HG03432 (cell line): ENCODE results near the gene POLRMT.
"Not testable (repeated sequence)": the region's sequence is repeated elsewhere in the genome, so short reads cannot be mapped to it uniquely, and the experiment has no call there.

Source experiments
- ATAC-seq: cut with Tn5 transposase; IDR thresholded peaks from one replicate; pipeline ENCODE4 v1.9.1; 2021; ENCODE audit warnings: mild to moderate bottlenecking, moderate library complexity; ENCODE audit not compliant: unreplicated experiment

Gene POLRMT

GRCh38 chr19:629515-629914 lies 3.8 kb downstream of the POLRMT start:
- not testable (repeated sequence) for ATAC-seq

DNA sequence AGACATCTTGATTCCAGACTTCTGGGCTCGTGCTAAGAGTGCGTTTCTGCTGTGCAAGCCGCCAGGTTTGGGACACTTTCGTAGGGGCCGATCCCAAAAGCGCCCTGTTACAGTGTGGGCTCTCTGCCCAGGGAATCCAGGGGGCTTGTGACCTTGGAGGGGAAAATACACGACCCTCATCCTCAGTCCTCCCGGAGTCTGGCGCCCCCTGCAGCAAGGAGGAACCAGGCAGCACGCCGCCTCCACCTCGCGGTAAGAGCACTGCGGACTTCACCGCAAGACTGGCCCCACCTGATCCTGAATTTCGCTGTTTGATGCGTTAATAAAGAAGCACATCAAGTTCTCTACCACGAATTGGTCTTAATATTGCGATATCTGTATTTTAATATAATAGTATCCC lies 5.2 kb downstream of the POLRMT start:
- ATAC-seq = no peak

DNA sequence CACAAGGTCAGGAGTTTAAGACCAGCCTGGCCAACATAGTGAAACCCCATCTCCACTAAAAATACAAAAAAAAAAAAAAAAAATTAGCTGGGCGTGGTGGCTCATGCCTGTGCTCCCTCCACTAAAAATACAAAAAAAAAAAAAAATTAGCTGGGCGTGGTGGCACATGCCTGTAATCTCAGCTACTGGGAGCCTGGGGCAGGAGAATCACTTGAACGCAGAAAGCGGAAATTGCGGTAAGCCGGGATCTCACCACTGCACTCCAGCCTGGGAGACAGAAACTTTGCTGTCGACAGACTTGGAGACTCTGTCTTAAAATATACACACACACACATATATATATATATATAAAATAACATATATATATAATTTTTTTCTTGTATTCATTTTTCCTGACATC lies 6.8 kb downstream of the POLRMT start:
- ATAC-seq = not testable (repeated sequence)

DNA sequence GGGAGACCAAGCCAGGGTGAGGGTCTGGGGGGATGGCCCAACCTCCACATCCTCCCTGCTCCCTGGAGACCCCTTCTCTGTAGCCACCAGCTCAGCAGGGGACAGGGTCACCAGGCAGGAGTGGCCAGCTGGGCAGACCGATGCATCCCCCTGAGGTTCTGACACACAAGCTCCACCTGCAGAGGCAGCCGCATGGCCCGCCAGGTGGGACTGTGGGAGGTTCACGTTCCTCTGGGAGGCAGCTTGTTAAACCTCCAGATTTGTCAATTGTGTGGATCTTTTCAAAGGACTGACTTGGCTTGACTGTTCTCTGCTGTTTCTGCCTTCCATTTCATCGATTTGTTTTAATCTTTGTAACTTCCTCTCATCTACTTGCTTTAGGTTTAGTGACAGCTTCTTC lies 8.1 kb downstream of the POLRMT start:
- no peak for ATAC-seq

GRCh38 chr19:624433-625109 lies 8.8 kb downstream of the POLRMT start:
- no peak for ATAC-seq

- ATAC-seq = no peak
These were observed 9.4 kb downstream of the POLRMT start for GRCh38 chr19:623974-624373.

- ATAC-seq = no peak
These were observed 10.0 kb downstream of the POLRMT start for GRCh38 chr19:623175-623916.

- no peak for ATAC-seq
These were observed 10.7 kb downstream of the POLRMT start for GRCh38 chr19:622666-623065.

GRCh38 chr19:621819-622218 lies 11.5 kb downstream of the POLRMT start:
- ATAC-seq = no peak

DNA sequence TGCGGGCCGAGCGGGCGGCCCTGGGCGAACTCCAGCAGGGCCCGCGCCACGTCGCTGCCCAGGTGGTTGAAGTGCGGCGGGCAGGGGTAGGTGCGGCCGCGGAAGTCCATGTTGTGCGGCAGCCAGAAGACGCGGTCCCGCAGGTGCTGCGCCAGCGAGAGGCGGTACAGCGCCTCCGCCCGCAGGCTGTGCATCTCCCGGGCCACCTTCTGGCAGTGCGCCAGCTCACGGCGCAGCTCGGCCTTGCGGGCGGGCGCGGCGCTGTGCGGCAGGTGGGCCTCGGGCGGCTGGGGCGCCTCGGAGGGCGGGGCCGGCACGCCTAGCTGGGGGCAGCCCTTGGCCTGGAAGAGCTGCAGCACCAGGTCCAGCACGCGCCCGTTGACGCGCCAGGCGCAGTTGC lies 12.1 kb downstream of the POLRMT start:
- ATAC-seq = not testable (repeated sequence)

DNA sequence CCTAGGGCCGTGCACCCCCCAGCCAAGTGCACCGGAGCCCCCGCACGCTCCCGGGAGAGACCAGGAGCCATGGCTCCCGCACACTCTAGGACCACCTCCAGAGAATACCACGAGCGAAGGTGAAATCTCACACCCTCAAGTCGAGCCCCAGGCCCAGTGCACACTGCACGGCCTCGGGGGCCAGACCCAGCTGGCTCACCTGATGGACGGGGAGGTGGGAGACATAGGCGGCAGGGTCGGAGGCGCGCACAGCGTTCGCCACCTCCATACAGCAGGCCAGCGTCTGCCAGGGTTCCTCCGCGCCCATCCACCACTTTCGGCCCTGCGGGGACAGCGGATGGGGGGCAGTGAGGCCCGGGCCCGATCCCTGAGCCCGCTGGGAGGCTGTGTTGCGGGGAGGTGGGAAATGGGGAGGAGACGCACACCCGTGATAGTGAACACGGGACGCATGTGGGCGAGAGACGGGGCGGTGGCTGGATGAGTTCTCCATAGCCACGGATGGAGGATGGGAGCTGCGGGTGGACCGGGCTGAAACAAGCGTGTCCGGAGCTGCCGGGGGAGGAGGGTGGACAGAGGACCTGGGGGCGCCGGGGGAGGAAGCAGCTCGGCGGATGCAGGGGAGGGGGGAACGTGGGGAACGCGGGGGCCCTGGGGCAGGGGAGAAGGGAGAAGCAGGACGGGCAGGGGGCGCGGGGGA lies 13.0 kb downstream of the POLRMT start:
- ATAC-seq = no peak

- no peak for ATAC-seq
These were observed 13.9 kb downstream of the POLRMT start for GRCh38 chr19:619286-620002.

- no peak for ATAC-seq
These were observed 14.6 kb downstream of the POLRMT start for GRCh38 chr19:618674-619285.

DNA sequence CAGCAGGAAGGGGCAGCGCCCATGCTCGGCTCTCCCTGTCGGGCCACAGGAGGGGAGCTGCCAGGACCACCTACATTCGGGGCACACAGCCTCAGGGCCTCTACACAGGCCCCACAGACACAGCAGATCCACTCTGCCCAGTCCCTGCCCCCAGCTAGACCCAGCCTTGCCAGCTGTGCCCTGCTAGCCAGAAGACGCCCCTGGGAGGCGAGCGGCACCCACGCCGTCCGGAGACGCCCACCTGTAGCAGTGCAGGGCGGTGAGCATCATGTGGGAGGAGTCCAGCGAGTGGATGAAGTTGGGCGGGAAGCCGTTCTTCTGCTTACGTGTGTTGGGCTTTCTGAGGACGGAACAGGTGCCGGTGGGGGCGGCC lies 15.1 kb downstream of the POLRMT start:
- no peak for ATAC-seq

DNA sequence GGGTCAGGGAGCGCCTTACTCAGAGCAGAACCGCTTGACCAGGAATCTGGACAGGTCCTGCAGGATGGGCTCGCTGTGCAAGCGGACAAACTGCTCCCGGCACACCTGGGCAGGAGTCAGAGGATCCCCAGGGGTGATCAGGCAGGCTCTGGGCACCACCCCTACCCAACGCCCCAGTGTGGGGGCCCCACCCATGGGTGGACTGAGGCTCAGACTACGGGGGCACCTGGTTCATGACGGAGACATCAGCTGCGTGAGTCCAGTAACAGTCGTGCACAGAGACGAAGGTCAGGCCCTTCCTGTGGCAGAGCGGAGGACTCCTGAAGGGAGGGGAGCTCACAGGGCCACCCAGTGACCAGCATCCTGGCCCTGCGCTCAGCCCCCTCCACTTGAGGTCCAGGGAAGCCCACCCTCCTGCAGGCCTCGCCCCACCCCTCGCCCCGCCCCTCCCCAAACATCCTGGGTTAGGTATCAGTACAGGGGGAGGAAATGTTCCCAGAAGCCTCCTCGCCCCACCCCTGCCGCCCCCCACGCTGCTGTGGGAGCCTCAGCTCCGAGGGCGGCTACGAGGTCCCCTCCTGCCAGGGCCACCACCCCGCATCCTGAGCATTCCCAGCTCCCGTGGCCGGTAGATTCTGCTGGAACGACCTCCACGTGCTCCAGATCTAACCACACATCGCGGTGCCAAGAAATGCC lies 15.6 kb downstream of the POLRMT start:
- no peak for ATAC-seq

GRCh38 chr19:616747-617526 lies 16.4 kb downstream of the POLRMT start:
- no peak for ATAC-seq

DNA sequence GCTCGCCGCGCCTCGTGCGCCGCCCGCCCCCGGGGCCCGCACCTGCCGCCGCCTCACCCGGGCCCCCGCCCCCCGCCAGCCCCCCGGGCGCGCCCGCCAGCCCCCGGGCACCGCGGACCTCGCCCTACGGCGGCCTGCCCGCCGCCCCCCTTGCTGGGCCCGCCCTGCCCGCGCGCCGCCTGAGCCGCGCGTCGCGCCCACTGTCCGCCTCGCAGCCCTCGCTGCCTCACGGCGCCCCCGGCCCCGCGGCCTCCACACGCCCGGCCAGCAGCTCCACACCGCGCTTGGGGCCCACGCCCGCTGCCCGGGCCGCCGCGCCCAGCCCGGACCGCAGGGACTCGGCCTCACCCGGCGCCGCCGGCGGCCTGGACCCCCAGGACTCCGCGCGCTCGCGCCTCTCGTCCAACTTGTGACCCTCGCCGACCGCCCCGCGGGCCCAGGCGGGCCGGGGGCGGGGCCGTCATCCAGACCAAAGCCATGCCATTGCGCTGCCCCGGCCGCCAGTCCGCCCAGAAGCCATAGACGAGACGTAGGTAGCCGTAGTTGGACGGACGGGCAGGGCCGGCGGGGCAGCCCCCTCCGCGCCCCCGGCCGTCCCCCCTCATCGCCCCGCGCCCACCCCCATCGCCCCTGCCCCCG lies 17.2 kb downstream of the POLRMT start:
- no peak for ATAC-seq

GRCh38 chr19:615619-616018 lies 17.7 kb downstream of the POLRMT start:
- ATAC-seq = no peak
